ENCODE data around the gene AFF1. TPM values are rescaled to one million over a fixed set of nuclear protein-coding genes. Genes with fewer than 3 reads are reported as not detected.

Gene AFF1
- total RNA-seq, 4 donors from 2014 or later, result 59.7 to 78.1 (median 65.9) TPM

- ATAC-seq, result no peak
- H3K4me3 ChIP-seq, result no peak overlapping the region
- 98% methylated on average over 6 to 9 of the region's 9 CpGs for WGBS, 2 donors (ENCODE audit: low coverage in 1 of 2)
- no peaks in the 10 kb centered on the region for H3K9me3 ChIP-seq
- H3K4me1 ChIP-seq, result peaks cover 24 to 96% (median 31%) of the 10 kb centered on the region in 3 donors
- no peaks in the 10 kb centered on the region for H3K27me3 ChIP-seq
- H3K36me3 ChIP-seq, result peaks cover 0 to 14% of the 10 kb centered on the region in 2 donors
- H3K27ac ChIP-seq, result peak overlapping the region in 3 of 4 donors; percentile 3 to 76 (median 22)
- TF ChIP-seq, protein P1, sequence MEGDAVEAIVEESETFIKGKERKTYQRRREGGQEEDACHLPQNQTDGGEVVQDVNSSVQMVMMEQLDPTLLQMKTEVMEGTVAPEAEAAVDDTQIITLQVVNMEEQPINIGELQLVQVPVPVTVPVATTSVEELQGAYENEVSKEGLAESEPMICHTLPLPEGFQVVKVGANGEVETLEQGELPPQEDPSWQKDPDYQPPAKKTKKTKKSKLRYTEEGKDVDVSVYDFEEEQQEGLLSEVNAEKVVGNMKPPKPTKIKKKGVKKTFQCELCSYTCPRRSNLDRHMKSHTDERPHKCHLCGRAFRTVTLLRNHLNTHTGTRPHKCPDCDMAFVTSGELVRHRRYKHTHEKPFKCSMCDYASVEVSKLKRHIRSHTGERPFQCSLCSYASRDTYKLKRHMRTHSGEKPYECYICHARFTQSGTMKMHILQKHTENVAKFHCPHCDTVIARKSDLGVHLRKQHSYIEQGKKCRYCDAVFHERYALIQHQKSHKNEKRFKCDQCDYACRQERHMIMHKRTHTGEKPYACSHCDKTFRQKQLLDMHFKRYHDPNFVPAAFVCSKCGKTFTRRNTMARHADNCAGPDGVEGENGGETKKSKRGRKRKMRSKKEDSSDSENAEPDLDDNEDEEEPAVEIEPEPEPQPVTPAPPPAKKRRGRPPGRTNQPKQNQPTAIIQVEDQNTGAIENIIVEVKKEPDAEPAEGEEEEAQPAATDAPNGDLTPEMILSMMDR (IDR thresholded peaks at IDR 0.05), result no peak
- TF ChIP-seq POLR2A (IDR thresholded peaks at IDR 0.05), result no peak
- TF ChIP-seq POLR2AphosphoS5 (IDR thresholded peaks at IDR 0.05), result no peak
- no peak for TF ChIP-seq EP300 (IDR thresholded peaks at IDR 0.05)
Observed at GRCh38 chr4:87049508-87049907, 114.7 kb downstream of the AFF1 start.

DNA sequence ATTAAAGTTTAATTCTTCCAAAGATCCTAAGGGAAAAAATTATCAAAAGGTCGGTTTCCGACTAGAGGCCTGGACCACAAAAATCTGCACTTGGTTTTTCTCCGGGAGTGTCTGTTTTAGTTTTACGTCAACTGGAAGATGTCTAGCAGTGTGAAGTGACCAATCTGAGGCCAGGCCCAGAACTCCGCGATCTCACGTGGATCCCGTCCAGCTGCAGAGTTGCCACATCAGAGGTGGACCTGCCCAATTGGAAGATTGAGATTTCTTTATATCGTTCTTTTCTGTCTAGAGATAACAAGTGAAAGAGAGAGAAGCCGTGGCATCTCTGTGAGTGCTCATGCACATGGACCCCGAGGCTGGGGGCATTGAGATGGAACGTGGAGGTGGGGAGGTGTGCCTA, 115.8 kb downstream of the AFF1 start:
- peaks cover 0 to 14% of the 10 kb centered on the region in 2 donors for H3K36me3 ChIP-seq
- peak overlapping the region in 2 of 4 donors; percentile 49 to 76 for H3K27ac ChIP-seq
- H3K4me1 ChIP-seq, result peaks cover 30 to 96% (median 36%) of the 10 kb centered on the region in 3 donors
- no peak overlapping the region for H3K4me3 ChIP-seq
- TF ChIP-seq EP300 (IDR thresholded peaks at IDR 0.05) (no peak), POLR2AphosphoS5 (IDR thresholded peaks at IDR 0.05) (no peak), POLR2A (IDR thresholded peaks at IDR 0.05) (no peak)
- TF ChIP-seq, protein P1 (IDR thresholded peaks at IDR 0.05), result no peak
- 76 to 79% methylated on average over 3 to 12 of the region's 12 CpGs for WGBS, 2 donors (ENCODE audit: low coverage in 1 of 2)
- H3K9me3 ChIP-seq, result no peaks in the 10 kb centered on the region
- no peak for ATAC-seq
- no peaks in the 10 kb centered on the region for H3K27me3 ChIP-seq

DNA sequence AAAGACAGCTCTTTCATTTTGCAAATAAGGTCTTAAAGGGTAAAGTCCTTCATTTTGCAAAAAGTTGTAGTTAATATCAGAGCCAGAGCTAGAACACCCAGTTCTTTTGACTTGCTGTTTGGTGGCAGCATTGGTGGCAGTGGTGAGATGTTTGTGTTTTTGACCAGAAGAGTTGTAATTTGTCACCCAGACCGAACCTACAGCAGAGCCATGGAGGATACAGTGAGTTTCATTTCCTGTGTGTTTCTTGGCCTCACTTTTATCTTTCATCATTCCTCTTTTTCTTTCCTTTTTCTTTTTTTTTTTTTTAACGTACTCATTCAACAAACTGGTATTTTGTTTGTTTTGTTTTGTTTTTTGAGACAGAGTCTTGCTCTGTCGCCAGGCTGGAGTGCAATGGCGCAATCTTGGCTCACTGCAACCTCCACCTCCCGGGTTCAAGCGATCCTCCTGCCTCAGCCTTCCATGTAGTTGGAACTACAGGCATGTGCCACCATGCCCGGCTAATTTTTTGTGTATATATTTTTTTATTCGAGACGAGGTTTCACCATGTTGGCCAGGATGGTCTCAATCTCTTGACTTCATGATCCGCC, 116.4 kb downstream of the AFF1 start:
- H3K36me3 ChIP-seq, result peaks cover 0 to 14% of the 10 kb centered on the region in 2 donors
- no peak for ATAC-seq
- H3K27me3 ChIP-seq, result no peaks in the 10 kb centered on the region
- peak overlapping the region in 2 of 4 donors; percentile 49 to 76 for H3K27ac ChIP-seq
- 60 to 87% methylated on average over 2 to 9 of the region's 10 CpGs for WGBS, 2 donors (ENCODE audit: low coverage in 1 of 2)
- H3K4me1 ChIP-seq, result peaks cover 27 to 96% (median 37%) of the 10 kb centered on the region in 3 donors
- TF ChIP-seq, protein P1 (IDR thresholded peaks at IDR 0.05), result no peak
- TF ChIP-seq EP300 (IDR thresholded peaks at IDR 0.05) (no peak), POLR2A (IDR thresholded peaks at IDR 0.05) (no peak), POLR2AphosphoS5 (IDR thresholded peaks at IDR 0.05) (no peak)
- no peaks in the 10 kb centered on the region for H3K9me3 ChIP-seq
- H3K4me3 ChIP-seq, result no peak overlapping the region

DNA sequence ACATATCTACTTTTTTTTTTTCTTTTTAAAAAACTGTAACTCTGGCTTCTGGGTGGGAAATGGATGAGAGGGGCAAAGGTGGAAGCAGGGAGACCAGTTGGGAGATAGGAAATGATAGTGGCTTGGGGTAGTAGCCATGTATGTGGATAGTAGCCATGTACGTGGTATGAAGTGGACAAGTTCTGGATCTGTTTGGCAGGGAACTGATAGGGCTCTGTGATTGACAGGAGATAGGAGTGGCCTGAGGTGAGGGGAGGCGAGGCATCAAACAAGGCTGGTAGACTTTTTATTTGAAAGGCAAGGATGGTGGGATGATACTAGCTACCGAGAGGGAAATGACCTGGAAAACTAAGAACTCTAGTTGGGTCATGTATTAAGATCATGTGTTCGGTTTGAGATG, 117.8 kb downstream of the AFF1 start:
- WGBS, 2 donors (ENCODE audit: low coverage in 1 of 2), result 90 to 98% methylated on average over 4 of the region's 4 CpGs
- Histone ChIP-seq H3K4me3 (no peak overlapping the region), H3K9me3 (no peaks in the 10 kb centered on the region), H3K4me1 (peaks cover 27 to 97% (median 46%) of the 10 kb centered on the region in 3 donors), H3K36me3 (peaks cover 0 to 3% of the 10 kb centered on the region in 2 donors), H3K27ac (peak overlapping the region in 1 of 4 donors; percentile 76), H3K27me3 (no peaks in the 10 kb centered on the region)
- TF ChIP-seq POLR2A (IDR thresholded peaks at IDR 0.05), result no peak
- TF ChIP-seq, protein P1 (IDR thresholded peaks at IDR 0.05), result no peak
- no peak for ATAC-seq

GRCh38 chr4:87053176-87053658, 118.4 kb downstream of the AFF1 start:
- peaks cover 0 to 3% of the 10 kb centered on the region in 2 donors for H3K36me3 ChIP-seq
- WGBS, 2 donors (ENCODE audit: low coverage in 1 of 2), result 52 to 60% methylated on average over 3 of the region's 3 CpGs
- peaks cover 32 to 100% (median 49%) of the 10 kb centered on the region in 3 donors for H3K4me1 ChIP-seq
- ATAC-seq, result no peak
- H3K27me3 ChIP-seq, result no peaks in the 10 kb centered on the region
- TF ChIP-seq POLR2AphosphoS5 (IDR thresholded peaks at IDR 0.05) (no peak), POLR2A (IDR thresholded peaks at IDR 0.05) (no peak), EP300 (IDR thresholded peaks at IDR 0.05) (no peak)
- TF ChIP-seq, protein P1 (IDR thresholded peaks at IDR 0.05), result no peak
- no peaks in the 10 kb centered on the region for H3K9me3 ChIP-seq
- no peak overlapping the region for H3K4me3 ChIP-seq
- H3K27ac ChIP-seq, result peak overlapping the region in 3 of 4 donors; percentile 73 to 76 (median 76)

Data from gastroesophageal sphincter (tissue), 4 donors.